AG04450 (cell line): ENCODE data around the gene IMMP2L. TPM values are rescaled to one million over a fixed set of nuclear protein-coding genes. Genes with fewer than 3 reads are reported as not detected.

Source experiments
- CTCF ChIA-PET: fragments of 300-600, 350-600 bp; formaldehyde crosslinking; extraction: SDS; loops from one replicate; lab custom pipeline; 2022; ENCODE audit warnings: antibody characterized with exemption, inconsistent platforms; lab: Charles Lee
- POLR2A ChIA-PET: fragments of 350-600 bp; formaldehyde crosslinking; extraction: SDS; loops from one replicate; lab custom pipeline; 2021; ENCODE audit warnings: antibody characterized with exemption, inconsistent platforms; lab: Yijun Ruan, JAX
- DNase-seq: peaks from one replicate; pipeline ENCODE4 v3.0.0-alpha.2; 2011; ENCODE audit warnings: low read depth, low spot score
- H3K27ac ChIP-seq: one replicate; pipeline ENCODE4 v1.5.1; 2012; ENCODE audit warnings: low read depth, low read length, control low read depth
- H3K27me3 ChIP-seq: one replicate; pipeline ENCODE4 v1.6.0; 2012; ENCODE audit warnings: low read length; ENCODE audit not compliant: control insufficient read depth, insufficient read depth
- H3K4me3 ChIP-seq: 2 replicates; pipeline ENCODE4 v1.5.1; 2011; ENCODE audit warnings: mild to moderate bottlenecking, low read depth, low read length, control low read depth
- H3K9me3 ChIP-seq: 2 replicates; pipeline ENCODE4 v1.5.1; 2012; ENCODE audit warnings: low read length; ENCODE audit not compliant: control insufficient read depth, insufficient read depth
- polyA plus RNA-seq: library from polyadenylated mRNA; depleted of rRNA; stranded (reverse); fragments of >200 nt; gene quantifications from 2 replicates; pipeline ENCODE4 v1.2.3, GENCODE V29; 2011
- TF ChIP-seq, protein P1 (sequence below): IDR thresholded peaks from 2 replicates; pipeline ENCODE4 v1.5.1; 2011; ENCODE audit warnings: low read depth, low read length, control low read depth, inconsistent platforms

Gene IMMP2L
- polyA plus RNA-seq, 1 experiment, result 8.0 TPM

DNA sequence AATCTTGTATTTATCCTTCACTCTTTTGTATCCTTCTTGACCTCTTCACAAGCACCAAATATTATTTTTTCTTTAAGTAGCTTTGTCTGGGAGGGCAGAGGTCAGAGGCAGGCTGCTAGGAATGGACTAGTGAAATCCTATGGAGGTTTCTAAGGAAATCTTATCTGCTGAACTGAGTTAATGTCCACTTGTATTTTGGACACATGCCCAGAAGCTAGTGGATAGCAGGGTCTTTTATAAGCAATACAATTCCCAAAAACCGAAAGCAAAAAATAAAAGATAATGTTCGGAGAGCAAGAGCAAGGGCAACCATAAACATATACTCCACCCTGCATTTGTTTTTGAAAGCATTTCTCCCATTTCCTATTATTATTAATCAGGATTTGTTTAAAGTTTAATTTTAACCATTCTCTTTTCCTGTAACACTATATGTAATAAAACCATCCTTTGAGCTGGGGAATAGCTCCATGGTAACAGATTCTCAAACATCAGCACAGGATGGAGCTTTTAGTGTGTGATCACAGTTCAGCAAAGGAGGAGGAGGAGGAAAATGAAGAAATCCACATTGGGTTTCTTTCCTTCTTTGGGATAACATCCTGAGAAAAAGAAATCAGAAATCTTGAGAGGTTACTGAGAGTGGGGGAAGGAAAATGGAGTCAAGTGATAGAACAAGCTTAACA, 799.6 kb downstream of the IMMP2L start:
- Histone ChIP-seq H3K9me3 (no peaks in the 10 kb centered on the region), H3K4me3 (no peak overlapping the region), H3K27ac (no peak overlapping the region), H3K27me3 (no peaks in the 10 kb centered on the region)
- ChIA-PET POLR2A (interaction anchor here (0.6 kb wide), 1 partner anchor 1172 kb away, joined by 6 read pairs; no protein-coding TSS in a partner anchor), CTCF (no interaction called here)
- DNase-seq, result no peak
- TF ChIP-seq, protein P1, sequence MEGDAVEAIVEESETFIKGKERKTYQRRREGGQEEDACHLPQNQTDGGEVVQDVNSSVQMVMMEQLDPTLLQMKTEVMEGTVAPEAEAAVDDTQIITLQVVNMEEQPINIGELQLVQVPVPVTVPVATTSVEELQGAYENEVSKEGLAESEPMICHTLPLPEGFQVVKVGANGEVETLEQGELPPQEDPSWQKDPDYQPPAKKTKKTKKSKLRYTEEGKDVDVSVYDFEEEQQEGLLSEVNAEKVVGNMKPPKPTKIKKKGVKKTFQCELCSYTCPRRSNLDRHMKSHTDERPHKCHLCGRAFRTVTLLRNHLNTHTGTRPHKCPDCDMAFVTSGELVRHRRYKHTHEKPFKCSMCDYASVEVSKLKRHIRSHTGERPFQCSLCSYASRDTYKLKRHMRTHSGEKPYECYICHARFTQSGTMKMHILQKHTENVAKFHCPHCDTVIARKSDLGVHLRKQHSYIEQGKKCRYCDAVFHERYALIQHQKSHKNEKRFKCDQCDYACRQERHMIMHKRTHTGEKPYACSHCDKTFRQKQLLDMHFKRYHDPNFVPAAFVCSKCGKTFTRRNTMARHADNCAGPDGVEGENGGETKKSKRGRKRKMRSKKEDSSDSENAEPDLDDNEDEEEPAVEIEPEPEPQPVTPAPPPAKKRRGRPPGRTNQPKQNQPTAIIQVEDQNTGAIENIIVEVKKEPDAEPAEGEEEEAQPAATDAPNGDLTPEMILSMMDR, result no peak

DNA sequence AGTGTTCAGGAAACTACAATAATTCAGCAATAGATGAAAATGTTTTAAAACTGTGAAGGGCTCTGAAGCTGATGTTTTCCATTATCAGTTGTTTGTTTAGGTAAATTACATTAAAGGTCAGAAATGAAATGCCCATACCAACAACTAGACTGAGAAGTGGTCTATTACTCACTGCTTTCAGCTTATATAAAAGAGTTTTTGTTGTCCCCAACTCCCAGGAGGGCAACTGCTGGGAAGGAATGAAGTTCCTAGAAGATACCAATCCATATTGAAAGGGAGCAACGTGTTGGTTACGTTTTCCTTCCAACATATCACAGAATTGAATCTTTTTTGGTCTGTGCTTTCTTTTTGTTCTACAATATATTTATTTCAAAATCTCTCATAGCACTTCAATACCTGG, 802.0 kb downstream of the IMMP2L start:
- Histone ChIP-seq H3K27me3 (no peaks in the 10 kb centered on the region), H3K9me3 (no peaks in the 10 kb centered on the region), H3K27ac (no peak overlapping the region), H3K4me3 (no peak overlapping the region)
- no peak for DNase-seq
- CTCF ChIA-PET, result no interaction called here
- POLR2A ChIA-PET, result no interaction called here
- TF ChIP-seq, protein P1, result no peak

DNA sequence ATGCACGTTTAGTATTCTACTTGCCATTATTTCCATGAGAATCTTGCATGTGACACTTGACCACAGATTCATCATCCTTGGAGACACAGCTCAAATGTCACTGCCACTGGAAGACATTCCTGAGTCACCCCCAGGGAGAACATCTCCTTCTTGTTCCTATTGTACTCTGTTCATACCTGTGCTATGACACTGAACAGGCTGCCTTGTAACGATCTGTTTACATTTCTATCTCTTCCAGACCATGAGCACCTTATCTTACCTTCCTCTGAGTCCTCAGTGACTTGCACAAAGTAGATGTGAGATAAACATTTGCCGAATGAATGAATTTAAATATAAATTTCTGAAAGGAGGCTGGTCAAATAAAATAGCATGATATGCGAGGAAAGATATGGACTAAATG, 803.2 kb downstream of the IMMP2L start:
- CTCF ChIA-PET, result no interaction called here
- TF ChIP-seq, protein P1, result no peak
- no peak overlapping the region for H3K4me3 ChIP-seq
- DNase-seq, result no peak
- H3K27ac ChIP-seq, result no peak overlapping the region
- no peaks in the 10 kb centered on the region for H3K27me3 ChIP-seq
- POLR2A ChIA-PET, result no interaction called here
- H3K9me3 ChIP-seq, result no peaks in the 10 kb centered on the region

DNA sequence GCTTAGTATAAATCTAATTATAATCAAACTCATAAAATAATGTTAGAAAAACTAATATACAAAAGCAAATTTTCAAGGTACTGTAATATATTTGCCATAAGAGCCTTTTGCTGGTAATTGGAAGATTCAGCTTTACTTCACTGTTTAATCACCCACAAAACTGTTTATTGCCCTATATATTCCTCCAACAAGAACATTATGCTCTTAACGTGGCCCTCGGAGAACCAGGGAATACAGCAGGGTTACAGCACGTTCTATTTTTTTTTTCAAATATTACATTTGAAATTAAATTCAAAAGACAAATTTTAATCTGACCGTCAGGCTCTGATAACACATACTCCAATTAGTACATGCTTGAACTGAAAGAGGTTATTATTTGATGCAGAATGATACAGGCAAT, 807.6 kb downstream of the IMMP2L start:
- DNase-seq, result no peak

More for the DNA sequence above, 807.6 kb downstream of the IMMP2L start:
- Histone ChIP-seq H3K4me3 (no peak overlapping the region), H3K9me3 (no peaks in the 10 kb centered on the region), H3K27me3 (no peaks in the 10 kb centered on the region), H3K27ac (no peak overlapping the region)
- TF ChIP-seq, protein P1, result no peak
- ChIA-PET POLR2A (no interaction called here), CTCF (no interaction called here)
